Fibroblast of skin of left quadriceps (primary cell): ENCODE results near the gene PAGE2.
"Not testable (repeated sequence)": the region's sequence is repeated elsewhere in the genome, so short reads cannot be mapped to it uniquely, and the experiment has no call there.

Experiments used
- DNase-seq, 2 experiments: peaks; one replicate each; pipeline ENCODE4 v3.0.0-alpha.2; 2013; ENCODE audit warnings: low read depth in 2 of 2

Gene PAGE2

GRCh38 chrX:55123900-55124299 is 35.1 kb downstream of the PAGE2 start:
- DNase-seq, result no peak

- DNase-seq, result no peak
These were observed 38.9 kb downstream of the PAGE2 start for GRCh38 chrX:55127692-55128091.

- no peak for DNase-seq
These were observed 40.5 kb downstream of the PAGE2 start for GRCh38 chrX:55129361-55129760.

GRCh38 chrX:55130481-55130880 is 41.7 kb downstream of the PAGE2 start:
- no peak for DNase-seq

GRCh38 chrX:55132416-55132815 is 43.6 kb downstream of the PAGE2 start:
- no peak for DNase-seq

GRCh38 chrX:55135171-55135570 is 46.4 kb downstream of the PAGE2 start:
- DNase-seq, result no peak

- not testable (repeated sequence) for DNase-seq
These were observed 52.0 kb downstream of the PAGE2 start for GRCh38 chrX:55140800-55141199.
